WTC11 (cell line): ENCODE results near the gene BICD1.

ENCODE experiments used
- NFYB ChIP-seq: sonication (generic); formaldehyde crosslinking; conservative IDR thresholded peaks from 2 replicates; pipeline ENCODE4 v1.8.0; 2022; ENCODE audit warnings: low read depth, missing genetic modification reagents
- TF ChIP-seq, protein P1 (sequence below): sonication (generic); formaldehyde crosslinking; IDR thresholded peaks from 2 replicates; pipeline ENCODE4 v1.8.0; 2022; ENCODE audit warnings: mild to moderate bottlenecking, missing genetic modification reagents
- TF ChIP-seq, protein P2 (sequence below): fragments of 250-450 bp; sonication (Bioruptor Pico); IDR thresholded peaks from 2 replicates; pipeline ENCODE4 v1.9.0; 2021; ENCODE audit warnings: mild to moderate bottlenecking
- TF ChIP-seq, protein P3 (sequence below): fragments of 200-600 bp; IDR thresholded peaks from 2 replicates; pipeline ENCODE4 v1.8.0; 2022; ENCODE audit warnings: antibody characterized with exemption

GRCh38 chr12:32240831-32241230 is 134.2 kb downstream of the BICD1 start:
- TF ChIP-seq, protein P1, sequence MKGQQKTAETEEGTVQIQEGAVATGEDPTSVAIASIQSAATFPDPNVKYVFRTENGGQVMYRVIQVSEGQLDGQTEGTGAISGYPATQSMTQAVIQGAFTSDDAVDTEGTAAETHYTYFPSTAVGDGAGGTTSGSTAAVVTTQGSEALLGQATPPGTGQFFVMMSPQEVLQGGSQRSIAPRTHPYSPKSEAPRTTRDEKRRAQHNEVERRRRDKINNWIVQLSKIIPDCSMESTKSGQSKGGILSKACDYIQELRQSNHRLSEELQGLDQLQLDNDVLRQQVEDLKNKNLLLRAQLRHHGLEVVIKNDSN (CRISPR knock-in tag): no peak
- TF ChIP-seq, protein P2, sequence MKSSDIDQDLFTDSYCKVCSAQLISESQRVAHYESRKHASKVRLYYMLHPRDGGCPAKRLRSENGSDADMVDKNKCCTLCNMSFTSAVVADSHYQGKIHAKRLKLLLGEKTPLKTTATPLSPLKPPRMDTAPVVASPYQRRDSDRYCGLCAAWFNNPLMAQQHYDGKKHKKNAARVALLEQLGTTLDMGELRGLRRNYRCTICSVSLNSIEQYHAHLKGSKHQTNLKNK (CRISPR knock-in tag): no peak
- no peak for TF ChIP-seq NFYB (CRISPR knock-in tag)
- TF ChIP-seq, protein P3, sequence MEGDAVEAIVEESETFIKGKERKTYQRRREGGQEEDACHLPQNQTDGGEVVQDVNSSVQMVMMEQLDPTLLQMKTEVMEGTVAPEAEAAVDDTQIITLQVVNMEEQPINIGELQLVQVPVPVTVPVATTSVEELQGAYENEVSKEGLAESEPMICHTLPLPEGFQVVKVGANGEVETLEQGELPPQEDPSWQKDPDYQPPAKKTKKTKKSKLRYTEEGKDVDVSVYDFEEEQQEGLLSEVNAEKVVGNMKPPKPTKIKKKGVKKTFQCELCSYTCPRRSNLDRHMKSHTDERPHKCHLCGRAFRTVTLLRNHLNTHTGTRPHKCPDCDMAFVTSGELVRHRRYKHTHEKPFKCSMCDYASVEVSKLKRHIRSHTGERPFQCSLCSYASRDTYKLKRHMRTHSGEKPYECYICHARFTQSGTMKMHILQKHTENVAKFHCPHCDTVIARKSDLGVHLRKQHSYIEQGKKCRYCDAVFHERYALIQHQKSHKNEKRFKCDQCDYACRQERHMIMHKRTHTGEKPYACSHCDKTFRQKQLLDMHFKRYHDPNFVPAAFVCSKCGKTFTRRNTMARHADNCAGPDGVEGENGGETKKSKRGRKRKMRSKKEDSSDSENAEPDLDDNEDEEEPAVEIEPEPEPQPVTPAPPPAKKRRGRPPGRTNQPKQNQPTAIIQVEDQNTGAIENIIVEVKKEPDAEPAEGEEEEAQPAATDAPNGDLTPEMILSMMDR: no peak
